Activated CD4-positive, alpha-beta T cell treated with anti-CD3 and anti-CD28 coated beads for 4 hours (primary cell): ENCODE measurements around the gene PRKG1.

Experiments used
- DNase-seq, 2 donors: peaks; one replicate each; pipeline ENCODE4 v3.0.0-alpha.2; 2020

PRKG1 gene

GRCh38 chr10:51786684-51787035, 712.4 kb downstream of the PRKG1 start:
- DNase-seq, result no peak

GRCh38 chr10:51788273-51788672, 714.0 kb downstream of the PRKG1 start:
- no peak for DNase-seq

GRCh38 chr10:51789118-51789517, 714.8 kb downstream of the PRKG1 start:
- DNase-seq, result no peak

- no peak for DNase-seq
Observed at GRCh38 chr10:51789903-51790302, 715.6 kb downstream of the PRKG1 start.

GRCh38 chr10:51792678-51793077, 718.4 kb downstream of the PRKG1 start:
- DNase-seq, result no peak

GRCh38 chr10:51800121-51800520, 725.8 kb downstream of the PRKG1 start:
- DNase-seq, result no peak

- no peak for DNase-seq
Observed at GRCh38 chr10:51800725-51801424, 726.6 kb downstream of the PRKG1 start.

- no peak for DNase-seq
Observed at GRCh38 chr10:51802030-51802429, 727.7 kb downstream of the PRKG1 start.

GRCh38 chr10:51804866-51805265, 730.6 kb downstream of the PRKG1 start:
- DNase-seq, result no peak

- DNase-seq, result no peak
Observed at GRCh38 chr10:51806079-51806835, 732.0 kb downstream of the PRKG1 start.

- DNase-seq, result no peak
Observed at GRCh38 chr10:51808187-51808586, 733.9 kb downstream of the PRKG1 start.

- DNase-seq, result no peak
Observed at GRCh38 chr10:51815723-51816122, 741.4 kb downstream of the PRKG1 start.

- no peak for DNase-seq
Observed at GRCh38 chr10:51821045-51821444, 746.8 kb downstream of the PRKG1 start.

- DNase-seq, result no peak
Observed at GRCh38 chr10:51821745-51822144, 747.5 kb downstream of the PRKG1 start.

GRCh38 chr10:51832652-51833383, 758.5 kb downstream of the PRKG1 start:
- no peak for DNase-seq

GRCh38 chr10:51834548-51834947, 760.3 kb downstream of the PRKG1 start:
- no peak for DNase-seq

GRCh38 chr10:51838471-51838870, 764.2 kb downstream of the PRKG1 start:
- DNase-seq, result no peak

- DNase-seq, result no peak
Observed at GRCh38 chr10:51843966-51844365, 769.7 kb downstream of the PRKG1 start.

GRCh38 chr10:51846856-51847506, 772.7 kb downstream of the PRKG1 start:
- no peak for DNase-seq

GRCh38 chr10:51852297-51852696, 778.0 kb downstream of the PRKG1 start:
- no peak for DNase-seq

- no peak for DNase-seq
Observed at GRCh38 chr10:51857305-51857704, 783.0 kb downstream of the PRKG1 start.

GRCh38 chr10:51860257-51860656, 786.0 kb downstream of the PRKG1 start:
- no peak for DNase-seq

GRCh38 chr10:51861051-51861450, 786.8 kb downstream of the PRKG1 start:
- DNase-seq, result no peak
